ENCODE data around the gene PTPN20.
"Not testable (repeated sequence)": the region's sequence is repeated elsewhere in the genome, so short reads cannot be mapped to it uniquely, and the experiment has no call there.

DNA sequence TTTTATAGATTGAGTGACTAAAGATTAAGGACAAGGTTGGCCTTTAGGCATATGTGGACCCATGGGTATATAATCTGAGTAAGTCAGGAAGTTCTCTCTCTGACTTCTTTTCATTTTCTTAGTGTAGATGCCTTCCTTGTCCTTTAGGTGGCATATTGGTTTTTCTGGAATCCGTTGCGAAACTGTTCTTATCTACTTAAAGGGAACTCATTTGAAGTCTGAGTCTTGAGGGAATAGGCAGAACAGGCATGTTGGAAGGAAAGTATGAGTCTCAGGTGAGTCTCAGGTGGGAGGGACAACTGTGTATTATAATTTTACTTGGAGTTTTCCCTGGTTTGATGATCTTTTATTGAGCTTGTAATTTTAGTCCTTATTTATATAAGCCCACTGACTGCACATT is 14.6 kb downstream of the PTPN20 start:
- TF ChIP-seq, protein P1, sequence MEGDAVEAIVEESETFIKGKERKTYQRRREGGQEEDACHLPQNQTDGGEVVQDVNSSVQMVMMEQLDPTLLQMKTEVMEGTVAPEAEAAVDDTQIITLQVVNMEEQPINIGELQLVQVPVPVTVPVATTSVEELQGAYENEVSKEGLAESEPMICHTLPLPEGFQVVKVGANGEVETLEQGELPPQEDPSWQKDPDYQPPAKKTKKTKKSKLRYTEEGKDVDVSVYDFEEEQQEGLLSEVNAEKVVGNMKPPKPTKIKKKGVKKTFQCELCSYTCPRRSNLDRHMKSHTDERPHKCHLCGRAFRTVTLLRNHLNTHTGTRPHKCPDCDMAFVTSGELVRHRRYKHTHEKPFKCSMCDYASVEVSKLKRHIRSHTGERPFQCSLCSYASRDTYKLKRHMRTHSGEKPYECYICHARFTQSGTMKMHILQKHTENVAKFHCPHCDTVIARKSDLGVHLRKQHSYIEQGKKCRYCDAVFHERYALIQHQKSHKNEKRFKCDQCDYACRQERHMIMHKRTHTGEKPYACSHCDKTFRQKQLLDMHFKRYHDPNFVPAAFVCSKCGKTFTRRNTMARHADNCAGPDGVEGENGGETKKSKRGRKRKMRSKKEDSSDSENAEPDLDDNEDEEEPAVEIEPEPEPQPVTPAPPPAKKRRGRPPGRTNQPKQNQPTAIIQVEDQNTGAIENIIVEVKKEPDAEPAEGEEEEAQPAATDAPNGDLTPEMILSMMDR (IDR thresholded peaks at IDR 0.05; ENCODE audit: low read length) = not testable (repeated sequence)
- not testable (repeated sequence) for TF ChIP-seq EZH2 (IDR thresholded peaks at IDR 0.05; ENCODE audit: borderline replicate concordance, low read length)
